ENCODE data around the gene TP73.

Gene TP73

DNA sequence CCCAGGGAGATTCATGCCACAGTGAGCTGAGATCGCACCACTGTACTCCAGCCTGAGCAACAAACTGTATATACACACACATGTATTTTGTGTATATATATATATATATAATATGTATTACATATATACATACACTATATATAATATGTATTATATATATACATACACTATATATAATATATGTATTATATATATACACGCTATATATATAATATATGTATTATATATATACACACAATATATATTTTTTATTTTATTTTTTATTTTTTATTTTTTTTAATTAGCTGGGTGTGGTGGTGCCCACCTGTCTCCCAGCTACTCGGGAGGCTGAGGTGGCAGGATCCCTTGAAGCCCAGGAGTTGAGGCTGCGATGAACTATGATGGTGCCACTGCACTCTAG lies 9.3 kb downstream of the TP73 start:
- Histone ChIP-seq H3K4me3 (ENCODE audit: low read depth in 1 of 2, low read length in 2 of 2) (no peak overlapping the region), H3K36me3 (ENCODE audit: insufficient read depth, low read length) (no peaks in the 10 kb centered on the region), H3K27ac (ENCODE audit: low read depth, low read length) (no peak overlapping the region), H3K9me3 (ENCODE audit: low read length) (no peaks in the 10 kb centered on the region), H3K9ac (ENCODE audit: low read length) (no peak overlapping the region), H3K27me3 (ENCODE audit: control insufficient read depth in 1 of 2, insufficient read depth in 2 of 2, low read length in 2 of 2) (peaks cover 0 to 25% of the 10 kb centered on the region in 2 donors), H3K4me1 (ENCODE audit: insufficient read depth, low read length) (no peaks in the 10 kb centered on the region)

DNA sequence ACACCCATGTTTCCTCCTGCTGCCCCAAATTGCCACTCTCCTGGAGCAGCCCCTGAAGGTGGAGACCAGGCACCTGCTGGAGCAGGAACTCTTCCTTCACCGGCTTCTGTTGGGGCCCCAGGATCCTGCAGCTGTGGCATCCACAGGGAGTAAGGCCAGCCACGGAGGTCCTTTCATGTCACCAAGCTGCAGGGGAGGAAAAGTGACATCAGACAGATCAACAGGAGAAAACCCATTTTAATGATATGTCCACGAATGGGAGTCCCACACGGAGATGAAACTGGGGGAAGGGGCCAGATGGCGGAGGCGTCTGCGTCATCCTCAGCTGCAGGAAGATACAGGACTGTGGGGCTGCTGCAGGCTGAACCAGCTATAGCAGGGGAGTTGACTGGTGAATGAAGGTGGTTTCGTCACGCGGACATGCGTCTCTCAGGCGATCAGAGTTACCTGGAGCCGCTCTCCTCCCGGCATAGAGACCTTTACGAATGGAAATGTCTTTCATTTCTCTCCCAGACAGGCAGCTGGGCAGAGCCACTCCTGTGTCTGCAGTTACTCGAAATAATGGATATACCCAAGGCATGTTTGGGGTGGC lies 9.9 kb downstream of the TP73 start:
- no peaks in the 10 kb centered on the region for H3K9me3 ChIP-seq (ENCODE audit: low read length)
- H3K27me3 ChIP-seq (ENCODE audit: control insufficient read depth in 1 of 2, insufficient read depth in 2 of 2, low read length in 2 of 2), result peaks cover 0 to 27% of the 10 kb centered on the region in 2 donors
- no peaks in the 10 kb centered on the region for H3K36me3 ChIP-seq (ENCODE audit: insufficient read depth, low read length)
- H3K4me3 ChIP-seq (ENCODE audit: low read depth in 1 of 2, low read length in 2 of 2), result no peak overlapping the region
- no peaks in the 10 kb centered on the region for H3K4me1 ChIP-seq (ENCODE audit: insufficient read depth, low read length)
- no peak overlapping the region for H3K27ac ChIP-seq (ENCODE audit: low read depth, low read length)
- no peak overlapping the region for H3K9ac ChIP-seq (ENCODE audit: low read length)

DNA sequence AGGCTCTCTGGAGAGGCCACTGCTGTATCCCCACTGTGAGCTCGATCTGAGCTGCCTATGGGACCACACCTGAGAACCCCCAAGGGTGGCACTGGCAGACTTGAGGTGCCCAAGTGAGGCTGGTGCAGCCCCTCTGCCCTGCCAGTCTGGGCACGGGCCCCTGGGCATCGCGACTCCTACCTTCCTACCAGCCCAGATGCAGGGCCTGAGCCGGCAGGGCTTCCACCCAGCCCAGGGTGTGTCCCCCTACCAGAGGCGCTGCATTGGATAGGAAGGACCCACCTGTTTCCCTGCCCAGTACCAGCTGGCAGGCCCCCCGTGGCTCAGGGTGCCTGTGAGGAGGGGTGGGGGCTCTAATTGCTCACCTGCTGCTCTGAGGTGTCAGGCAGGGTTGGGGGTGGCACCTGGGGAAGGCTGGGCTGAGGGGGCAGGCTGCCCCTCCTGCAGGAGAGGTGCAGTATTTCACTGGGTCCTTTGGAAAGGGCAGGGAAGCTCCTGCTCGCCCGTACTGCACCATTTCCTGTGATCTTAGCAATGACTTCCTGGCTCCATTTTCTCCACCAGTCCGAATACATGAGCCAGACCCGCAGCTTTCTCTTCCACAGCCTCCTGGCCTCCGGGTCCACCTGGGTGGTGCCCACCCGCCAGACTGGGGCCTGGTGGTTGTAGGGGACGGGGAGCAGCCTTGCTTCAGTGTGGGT lies 11.8 kb downstream of the TP73 start:
- no peak overlapping the region for H3K27ac ChIP-seq (ENCODE audit: low read depth, low read length)
- H3K9ac ChIP-seq (ENCODE audit: low read length), result no peak overlapping the region
- no peaks in the 10 kb centered on the region for H3K4me1 ChIP-seq (ENCODE audit: insufficient read depth, low read length)
- no peaks in the 10 kb centered on the region for H3K36me3 ChIP-seq (ENCODE audit: insufficient read depth, low read length)
- no peak overlapping the region for H3K4me3 ChIP-seq (ENCODE audit: low read depth in 1 of 2, low read length in 2 of 2)
- no peaks in the 10 kb centered on the region for H3K9me3 ChIP-seq (ENCODE audit: low read length)
- peaks cover 0 to 26% of the 10 kb centered on the region in 2 donors for H3K27me3 ChIP-seq (ENCODE audit: control insufficient read depth in 1 of 2, insufficient read depth in 2 of 2, low read length in 2 of 2)

DNA sequence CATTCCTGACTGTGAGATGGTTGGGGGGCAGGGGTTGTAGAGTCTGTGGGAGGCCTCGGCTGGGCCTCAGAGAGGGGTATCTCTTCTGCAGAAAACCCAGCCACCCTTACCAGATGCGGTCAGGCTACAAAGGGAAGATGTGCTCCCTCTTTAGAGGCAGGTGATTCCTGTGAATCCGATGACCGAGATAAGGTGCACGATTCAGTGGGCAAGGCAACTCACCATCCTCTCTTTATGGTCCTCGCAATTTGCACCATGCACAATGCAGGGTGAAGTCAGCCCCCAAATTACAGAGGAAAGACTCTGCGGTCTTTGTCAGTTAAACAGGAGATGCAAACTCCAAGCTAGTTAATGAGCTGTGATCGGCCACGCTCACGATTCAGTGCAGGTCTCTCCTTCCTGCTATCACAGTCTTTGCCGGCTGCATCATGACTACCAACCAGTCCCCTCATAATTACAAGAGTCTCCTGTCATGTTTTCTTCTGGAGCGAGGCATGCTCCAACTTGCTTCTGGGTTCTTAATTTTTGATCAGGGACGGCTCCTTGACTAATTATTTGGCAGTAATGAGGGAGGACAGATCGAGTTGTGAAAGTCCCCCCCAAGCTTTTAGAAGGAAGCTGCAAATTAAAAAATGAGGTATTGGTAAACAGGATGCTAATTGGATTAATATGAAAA lies 12.5 kb downstream of the TP73 start:
- no peaks in the 10 kb centered on the region for H3K36me3 ChIP-seq (ENCODE audit: insufficient read depth, low read length)
- no peak overlapping the region for H3K4me3 ChIP-seq (ENCODE audit: low read depth in 1 of 2, low read length in 2 of 2)
- peaks cover 0 to 32% of the 10 kb centered on the region in 2 donors for H3K27me3 ChIP-seq (ENCODE audit: control insufficient read depth in 1 of 2, insufficient read depth in 2 of 2, low read length in 2 of 2)
- no peak overlapping the region for H3K27ac ChIP-seq (ENCODE audit: low read depth, low read length)
- no peaks in the 10 kb centered on the region for H3K9me3 ChIP-seq (ENCODE audit: low read length)
- H3K9ac ChIP-seq (ENCODE audit: low read length), result no peak overlapping the region
- H3K4me1 ChIP-seq (ENCODE audit: insufficient read depth, low read length), result no peaks in the 10 kb centered on the region

DNA sequence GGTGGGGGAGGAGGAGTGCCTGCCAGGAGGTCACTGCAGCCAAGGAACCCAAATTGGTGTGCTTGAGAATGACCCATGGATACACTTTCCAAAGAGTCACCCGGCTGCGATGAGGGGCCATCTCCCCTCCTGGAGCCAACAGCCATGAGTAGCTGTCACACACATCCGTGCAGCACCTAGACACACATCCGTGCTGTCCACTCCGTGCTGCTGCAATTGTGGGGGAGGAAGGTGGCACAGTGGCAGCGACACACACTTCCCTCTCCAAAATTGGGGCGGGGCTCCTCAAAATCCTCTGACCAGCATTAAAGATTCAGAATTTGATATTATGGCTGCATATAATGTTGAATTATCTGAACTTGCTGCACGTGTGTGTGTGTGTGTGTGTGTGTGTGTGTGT lies 15.8 kb downstream of the TP73 start:
- no peak overlapping the region for H3K4me3 ChIP-seq (ENCODE audit: low read depth in 1 of 2, low read length in 2 of 2)
- H3K36me3 ChIP-seq (ENCODE audit: insufficient read depth, low read length), result no peaks in the 10 kb centered on the region
- H3K9me3 ChIP-seq (ENCODE audit: low read length), result no peaks in the 10 kb centered on the region
- no peaks in the 10 kb centered on the region for H3K4me1 ChIP-seq (ENCODE audit: insufficient read depth, low read length)
- H3K27me3 ChIP-seq (ENCODE audit: control insufficient read depth in 1 of 2, insufficient read depth in 2 of 2, low read length in 2 of 2), result peaks cover 0 to 49% of the 10 kb centered on the region in 2 donors
- H3K9ac ChIP-seq (ENCODE audit: low read length), result no peak overlapping the region
- H3K27ac ChIP-seq (ENCODE audit: low read depth, low read length), result no peak overlapping the region

DNA sequence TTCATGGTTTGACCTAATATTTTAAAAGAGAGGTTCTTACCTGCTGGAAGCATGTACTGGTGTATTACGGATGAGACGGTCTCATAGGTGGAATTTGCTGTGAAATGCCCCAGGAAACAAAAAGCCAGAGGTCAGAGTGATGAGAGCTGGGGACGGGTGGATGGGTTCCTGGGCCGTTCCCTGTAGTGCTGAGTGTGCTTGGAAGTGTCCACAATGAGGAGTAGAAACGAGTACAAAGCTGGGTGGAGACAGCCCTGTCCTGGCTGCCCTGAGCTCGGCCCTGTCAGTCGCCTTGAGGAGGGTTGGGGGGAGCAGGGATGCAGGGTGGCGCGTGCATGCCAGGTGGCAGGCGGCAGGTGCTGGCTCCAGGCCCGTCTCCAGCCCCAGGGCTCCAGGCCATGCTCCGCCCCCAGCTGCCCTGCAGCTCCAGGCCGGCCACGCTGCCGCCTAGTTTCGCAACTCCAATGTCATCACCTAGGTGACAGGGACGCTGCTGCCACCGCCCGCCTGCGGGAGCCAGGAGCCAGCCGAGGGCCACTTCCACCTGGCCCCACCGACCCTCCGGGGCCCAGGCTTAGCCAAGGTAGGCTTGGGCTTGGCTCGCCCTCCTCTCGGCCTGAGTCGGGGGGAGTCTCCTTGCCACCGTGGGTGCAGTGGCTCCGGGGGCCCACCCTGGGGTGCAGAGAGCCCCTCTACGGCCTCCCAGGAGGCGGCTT lies 16.4 kb downstream of the TP73 start:
- no peak overlapping the region for H3K9ac ChIP-seq (ENCODE audit: low read length)
- H3K4me3 ChIP-seq (ENCODE audit: low read depth in 1 of 2, low read length in 2 of 2), result no peak overlapping the region
- no peak overlapping the region for H3K27ac ChIP-seq (ENCODE audit: low read depth, low read length)
- H3K4me1 ChIP-seq (ENCODE audit: insufficient read depth, low read length), result no peaks in the 10 kb centered on the region
- H3K36me3 ChIP-seq (ENCODE audit: insufficient read depth, low read length), result no peaks in the 10 kb centered on the region
- no peaks in the 10 kb centered on the region for H3K9me3 ChIP-seq (ENCODE audit: low read length)
- H3K27me3 ChIP-seq (ENCODE audit: control insufficient read depth in 1 of 2, insufficient read depth in 2 of 2, low read length in 2 of 2), result peaks cover 0 to 49% of the 10 kb centered on the region in 2 donors

DNA sequence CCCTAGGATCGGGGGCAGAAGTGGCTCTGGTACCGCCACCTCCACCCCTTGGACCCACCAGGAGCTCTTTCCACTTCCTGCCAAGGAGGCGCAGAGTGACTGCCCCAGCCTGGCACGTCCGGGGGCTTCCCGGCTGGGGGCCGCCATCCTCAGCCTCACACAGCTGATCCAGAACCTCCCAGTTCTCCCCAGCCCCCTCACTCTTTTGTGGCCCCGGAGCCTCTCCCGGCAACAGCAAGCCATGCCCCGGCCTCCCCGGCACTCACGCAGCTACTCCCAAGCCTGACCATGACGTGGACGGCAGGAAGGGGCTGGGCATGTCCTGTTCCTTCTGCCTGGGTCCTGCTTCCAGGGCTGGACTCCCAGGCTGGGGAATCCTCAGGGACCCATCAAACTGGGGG lies 17.1 kb downstream of the TP73 start:
- Histone ChIP-seq H3K36me3 (ENCODE audit: insufficient read depth, low read length) (no peaks in the 10 kb centered on the region), H3K4me1 (ENCODE audit: insufficient read depth, low read length) (no peaks in the 10 kb centered on the region), H3K4me3 (ENCODE audit: low read depth in 1 of 2, low read length in 2 of 2) (no peak overlapping the region), H3K27ac (ENCODE audit: low read depth, low read length) (no peak overlapping the region), H3K9me3 (ENCODE audit: low read length) (no peaks in the 10 kb centered on the region), H3K9ac (ENCODE audit: low read length) (no peak overlapping the region), H3K27me3 (ENCODE audit: control insufficient read depth in 1 of 2, insufficient read depth in 2 of 2, low read length in 2 of 2) (peaks cover 0 to 49% of the 10 kb centered on the region in 2 donors)

DNA sequence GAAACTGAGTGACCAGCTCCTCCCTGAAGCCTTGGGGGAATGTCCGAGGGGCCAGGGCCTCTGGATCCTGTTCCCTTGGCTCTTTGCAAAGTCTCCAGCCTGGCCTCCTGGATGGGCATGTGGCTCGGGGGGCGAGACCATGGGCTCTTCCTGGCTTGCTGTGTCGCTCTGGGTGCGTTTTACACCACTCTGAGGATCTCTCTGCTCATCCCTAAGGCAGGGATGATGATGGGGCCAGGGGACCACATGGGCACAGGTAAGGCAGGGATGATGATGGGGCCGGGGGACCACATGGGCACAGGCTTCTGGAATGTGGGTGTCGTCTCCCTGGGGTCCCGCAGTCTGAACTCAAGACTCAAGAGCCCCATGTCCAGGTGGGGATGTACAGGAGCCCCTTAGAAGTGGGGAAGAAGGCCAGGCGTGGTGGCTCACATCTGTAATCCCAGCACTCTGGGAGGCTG lies 17.7 kb downstream of the TP73 start:
- Histone ChIP-seq H3K27ac (ENCODE audit: low read depth, low read length) (no peak overlapping the region), H3K4me3 (ENCODE audit: low read depth in 1 of 2, low read length in 2 of 2) (no peak overlapping the region), H3K4me1 (ENCODE audit: insufficient read depth, low read length) (no peaks in the 10 kb centered on the region), H3K9me3 (ENCODE audit: low read length) (no peaks in the 10 kb centered on the region), H3K36me3 (ENCODE audit: insufficient read depth, low read length) (no peaks in the 10 kb centered on the region), H3K9ac (ENCODE audit: low read length) (no peak overlapping the region), H3K27me3 (ENCODE audit: control insufficient read depth in 1 of 2, insufficient read depth in 2 of 2, low read length in 2 of 2) (peaks cover 0 to 45% of the 10 kb centered on the region in 2 donors)

DNA sequence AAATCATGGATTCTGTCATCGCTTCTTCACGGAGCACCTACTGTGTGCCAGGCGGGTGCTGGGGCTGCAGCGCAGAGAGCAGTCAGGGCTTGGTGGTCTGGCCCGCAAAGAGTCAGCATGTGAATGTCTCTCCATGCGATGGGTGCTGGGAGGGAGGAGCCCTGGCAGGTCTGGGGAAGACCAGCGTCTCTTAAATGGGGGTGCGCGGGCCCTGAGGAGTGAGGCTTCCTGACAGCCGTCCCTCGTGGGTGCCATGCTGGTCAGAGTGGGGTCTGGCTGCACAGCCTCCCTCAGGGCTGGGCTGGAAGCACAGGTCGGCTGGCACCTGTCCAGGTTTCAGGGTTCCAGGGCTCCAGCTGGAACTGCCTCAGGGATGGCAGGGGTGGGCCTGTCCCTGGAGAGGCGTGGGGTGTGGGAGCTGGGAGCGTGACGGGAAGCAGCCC lies 18.5 kb downstream of the TP73 start:
- H3K36me3 ChIP-seq (ENCODE audit: insufficient read depth, low read length), result no peaks in the 10 kb centered on the region
- H3K9me3 ChIP-seq (ENCODE audit: low read length), result no peaks in the 10 kb centered on the region
- no peak overlapping the region for H3K27ac ChIP-seq (ENCODE audit: low read depth, low read length)
- peaks cover 0 to 48% of the 10 kb centered on the region in 2 donors for H3K27me3 ChIP-seq (ENCODE audit: control insufficient read depth in 1 of 2, insufficient read depth in 2 of 2, low read length in 2 of 2)
- H3K4me3 ChIP-seq (ENCODE audit: low read depth in 1 of 2, low read length in 2 of 2), result no peak overlapping the region
- no peak overlapping the region for H3K9ac ChIP-seq (ENCODE audit: low read length)
- H3K4me1 ChIP-seq (ENCODE audit: insufficient read depth, low read length), result no peaks in the 10 kb centered on the region

DNA sequence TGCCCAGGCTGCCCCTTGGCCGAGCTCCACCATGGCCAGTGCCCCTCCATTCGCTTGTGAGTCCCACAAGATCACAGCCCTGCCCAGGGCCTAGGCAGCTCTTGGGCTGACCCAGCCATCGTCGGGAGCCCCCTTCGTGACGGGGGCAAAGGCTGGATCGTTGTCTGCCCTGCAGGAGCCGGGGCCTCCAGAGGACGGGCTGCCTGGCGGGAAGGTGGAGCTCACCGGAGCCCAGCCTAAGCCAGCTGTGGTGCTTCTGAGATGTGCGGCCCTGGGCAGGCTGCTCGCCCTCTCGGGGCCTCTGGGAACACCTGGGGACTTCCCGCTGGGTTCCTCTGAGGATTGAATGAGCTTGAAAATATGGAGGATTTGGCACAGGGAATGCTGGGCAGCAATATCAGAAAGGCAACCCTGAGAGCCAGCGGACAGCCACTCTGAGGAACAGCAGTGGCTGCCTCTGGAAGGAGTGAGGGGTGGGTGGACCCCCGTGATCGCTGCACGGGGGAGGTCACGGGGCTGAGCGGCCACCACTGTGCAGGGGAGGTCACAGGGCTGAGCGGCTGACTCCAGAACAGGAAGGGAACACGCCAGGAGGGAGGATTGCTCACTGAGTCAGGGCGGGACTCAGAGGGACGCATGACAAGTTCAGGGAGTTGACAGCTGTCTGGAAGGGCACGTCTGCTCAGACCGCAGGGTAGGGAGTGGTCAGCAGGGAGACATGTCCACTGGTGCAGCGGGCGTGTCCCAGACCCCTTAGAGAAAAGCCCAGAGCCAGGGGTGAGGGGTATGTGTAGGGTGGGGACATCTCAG lies 19.3 kb downstream of the TP73 start:
- Histone ChIP-seq H3K27me3 (ENCODE audit: control insufficient read depth in 1 of 2, insufficient read depth in 2 of 2, low read length in 2 of 2) (peaks cover 0 to 45% of the 10 kb centered on the region in 2 donors), H3K36me3 (ENCODE audit: insufficient read depth, low read length) (no peaks in the 10 kb centered on the region), H3K4me3 (ENCODE audit: low read depth in 1 of 2, low read length in 2 of 2) (no peak overlapping the region), H3K9me3 (ENCODE audit: low read length) (no peaks in the 10 kb centered on the region), H3K27ac (ENCODE audit: low read depth, low read length) (no peak overlapping the region), H3K9ac (ENCODE audit: low read length) (no peak overlapping the region), H3K4me1 (ENCODE audit: insufficient read depth, low read length) (no peaks in the 10 kb centered on the region)

Data from muscle layer of colon (tissue), 2 donors.